Fibroblast of mammary gland (primary cell): ENCODE data around the gene STMN1.

Source experiments
- DNase-seq: peaks from one replicate; pipeline ENCODE4 v3.0.0-alpha.2; 2010; ENCODE audit warnings: low read depth
- H3K4me3 ChIP-seq: 2 replicates; pipeline ENCODE4 v1.5.1; 2011; ENCODE audit warnings: low read depth, mild to moderate bottlenecking, low read length, moderate library complexity; ENCODE audit not compliant: control insufficient read depth
- CTCF ChIP-seq: conservative IDR thresholded peaks from 2 replicates; pipeline ENCODE4 v1.5.1; 2011; ENCODE audit warnings: low read depth, low read length, inconsistent platforms; ENCODE audit not compliant: control insufficient read depth, insufficient read depth

The STMN1 gene

GRCh38 chr1:25905680-25906643 lies at the start of gene STMN1:
Gene STMN1, minus strand, starts transcription at chr1:25906419. Its CDS starts 1,743 bp downstream, at chr1:25904676.
- TF ChIP-seq CTCF: no peak
- DNase-seq: peak; percentile 84
- peak within 1 kb of the TSS; percentile 78 for H3K4me3 ChIP-seq

GRCh38 chr1:25955553-25955952 lies 49.3 kb upstream of the STMN1 start:
- no peak overlapping the region for H3K4me3 ChIP-seq
- no peak for TF ChIP-seq CTCF
- DNase-seq: no peak

DNA sequence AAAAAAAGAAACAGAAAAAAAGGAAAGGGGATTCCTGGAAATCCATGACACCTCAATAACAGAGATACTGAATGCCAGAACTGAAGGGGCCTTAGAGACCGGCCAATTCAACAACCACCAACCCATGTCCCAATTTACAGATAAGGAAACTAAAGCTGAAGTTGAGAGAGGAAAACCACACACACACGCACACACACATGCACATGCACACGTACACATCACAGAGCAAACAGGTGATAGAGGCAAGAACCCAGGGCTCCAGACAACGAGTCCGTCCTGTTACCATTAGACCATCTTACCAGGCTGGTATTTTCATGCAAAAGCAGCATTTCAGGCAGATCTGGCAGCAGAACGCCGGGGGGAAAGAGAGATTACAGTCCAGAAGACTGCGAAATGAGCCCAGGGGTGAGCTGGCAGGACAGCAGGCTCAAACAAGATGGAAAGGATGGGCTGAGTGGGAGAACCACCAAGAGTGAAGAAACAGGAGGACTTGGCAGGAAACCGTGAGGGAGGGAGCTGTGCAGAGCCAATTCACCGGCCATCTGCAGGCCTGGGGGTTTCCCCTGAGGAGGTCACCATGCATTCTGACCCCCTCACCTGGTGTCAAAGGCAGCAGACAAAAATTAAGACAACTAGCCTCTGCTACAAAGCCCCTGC lies 48.2 kb upstream of the STMN1 start:
- DNase-seq: peak; percentile 36
- no peak overlapping the region for H3K4me3 ChIP-seq
- no peak for TF ChIP-seq CTCF

GRCh38 chr1:25952841-25953401 lies 46.7 kb upstream of the STMN1 start:
- peak; percentile 70 for DNase-seq
- no peak for TF ChIP-seq CTCF
- H3K4me3 ChIP-seq: no peak overlapping the region

DNA sequence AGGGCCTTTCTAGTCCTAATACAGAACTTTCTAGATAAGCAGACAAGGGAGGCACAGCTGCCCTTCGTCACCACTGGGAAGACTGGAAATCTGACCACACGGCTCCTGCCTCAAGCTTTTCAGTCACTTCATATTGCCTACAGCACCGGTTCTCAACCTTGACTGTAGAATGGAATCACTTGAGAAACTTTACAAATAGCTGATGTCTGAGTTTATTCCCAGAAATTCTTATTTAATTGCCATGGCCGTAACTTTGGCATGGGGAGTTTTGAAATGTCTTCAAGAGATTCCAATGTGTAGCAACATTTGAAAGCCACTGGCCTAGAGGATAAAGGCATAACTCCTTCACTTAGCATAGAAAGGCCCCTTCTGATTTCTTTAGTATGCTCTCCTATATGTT lies 42.4 kb upstream of the STMN1 start:
- no peak overlapping the region for H3K4me3 ChIP-seq
- no peak for DNase-seq
- TF ChIP-seq CTCF: no peak

- TF ChIP-seq CTCF: no peak
- H3K4me3 ChIP-seq: no peak overlapping the region
- no peak for DNase-seq
Observed at GRCh38 chr1:25947027-25947426, 40.8 kb upstream of the STMN1 start.
